H9 (cell line): Measurements from ENCODE around the gene SPIRE2. TPM values are rescaled to one million over a fixed set of nuclear protein-coding genes. Genes with fewer than 3 reads are reported as not detected.
A peak's percentile ranks its signal among the peaks of the same experiment; 100 is the strongest.

Experiments used
- DNase-seq: peaks from one replicate; pipeline ENCODE4 v3.0.0-alpha.2; 2017
- H2AFZ ChIP-seq: one replicate; pipeline ENCODE4 v1.6.1; 2013; ENCODE audit warnings: mild to moderate bottlenecking, low read length, control low read depth, moderate library complexity
- H2AK5ac ChIP-seq: 2 replicates; pipeline ENCODE4 v1.6.1; 2013; ENCODE audit warnings: low read length, control low read depth, mixed read lengths; ENCODE audit not compliant: insufficient read length
- H2BK120ac ChIP-seq: one replicate; pipeline ENCODE4 v1.6.1; 2013; ENCODE audit warnings: low read depth, mild to moderate bottlenecking, low read length, control low read depth, inconsistent platforms; ENCODE audit not compliant: poor library complexity, severe bottlenecking
- H2BK12ac ChIP-seq: 2 replicates; pipeline ENCODE4 v1.6.1; 2013; ENCODE audit warnings: low read length, control low read depth, mixed read lengths, low read depth; ENCODE audit not compliant: insufficient read length
- H2BK15ac ChIP-seq: 2 replicates; pipeline ENCODE4 v1.6.1; 2013; ENCODE audit warnings: low read depth, low read length, control low read depth
- H2BK20ac ChIP-seq: one replicate; pipeline ENCODE4 v1.6.1; 2013; ENCODE audit warnings: low read depth, mild to moderate bottlenecking, low read length, control low read depth, inconsistent platforms; ENCODE audit not compliant: poor library complexity, severe bottlenecking
- H2BK5ac ChIP-seq: 2 replicates; pipeline ENCODE4 v1.6.1; 2013; ENCODE audit warnings: low read length, control low read depth, mixed read lengths; ENCODE audit not compliant: insufficient read length
- H3K14ac ChIP-seq: 2 replicates; pipeline ENCODE4 v1.6.1; 2013; ENCODE audit warnings: low read length, control low read depth; ENCODE audit not compliant: insufficient read depth
- H3K18ac ChIP-seq: 2 replicates; pipeline ENCODE4 v1.6.1; 2013; ENCODE audit warnings: low read depth, mild to moderate bottlenecking, mixed read lengths, low read length, control low read depth; ENCODE audit not compliant: insufficient read length
- H3K23ac ChIP-seq: 2 replicates; pipeline ENCODE4 v1.6.1; 2013; ENCODE audit warnings: low read length, control low read depth, mixed read lengths, low read depth; ENCODE audit not compliant: insufficient read length
- H3K23me2 ChIP-seq: 2 replicates; pipeline ENCODE4 v1.6.1; 2013; ENCODE audit warnings: low read depth, mild to moderate bottlenecking, mixed read lengths, low read length, control low read depth; ENCODE audit not compliant: insufficient read length, poor library complexity, severe bottlenecking
- H3K27ac ChIP-seq: 2 replicates; pipeline ENCODE4 v1.5.1; 2013; ENCODE audit warnings: low read length, control low read depth, mixed read lengths, low read depth; ENCODE audit not compliant: insufficient read length
- H3K27me3 ChIP-seq: 2 replicates; pipeline ENCODE4 v1.6.1; 2013; ENCODE audit warnings: low read length, control low read depth, inconsistent platforms; ENCODE audit not compliant: insufficient read depth
- H3K4ac ChIP-seq: 2 replicates; pipeline ENCODE4 v1.6.1; 2013; ENCODE audit warnings: low read depth, mild to moderate bottlenecking, control low read depth, inconsistent platforms, low read length, moderate library complexity
- H3K4me1 ChIP-seq: 2 replicates; pipeline ENCODE4 v1.6.1; 2013; ENCODE audit warnings: low read length, control low read depth, inconsistent platforms; ENCODE audit not compliant: insufficient read depth
- H3K4me2 ChIP-seq: 2 replicates; pipeline ENCODE4 v1.6.1; 2013; ENCODE audit warnings: low read length, control low read depth, mixed read lengths; ENCODE audit not compliant: insufficient read length, insufficient read depth
- H3K56ac ChIP-seq: 2 replicates; pipeline ENCODE4 v1.6.1; 2013; ENCODE audit warnings: low read depth, mild to moderate bottlenecking, mixed read lengths, low read length, control low read depth; ENCODE audit not compliant: insufficient read length
- H3K79me1 ChIP-seq: 2 replicates; pipeline ENCODE4 v1.6.1; 2013; ENCODE audit warnings: low read depth, mild to moderate bottlenecking, moderate library complexity, low read length, control low read depth, inconsistent platforms; ENCODE audit not compliant: insufficient read depth, poor library complexity, severe bottlenecking
- H3K79me2 ChIP-seq: 2 replicates; pipeline ENCODE4 v1.6.1; 2013; ENCODE audit warnings: low read length, control low read depth, inconsistent platforms; ENCODE audit not compliant: insufficient read depth
- H3K9ac ChIP-seq: 2 replicates; pipeline ENCODE4 v1.6.1; 2013; ENCODE audit warnings: low read length, control low read depth, mixed read lengths; ENCODE audit not compliant: insufficient read length; ENCODE audit errors: extremely low read depth
- H3K9me3 ChIP-seq: one replicate; pipeline ENCODE4 v1.6.1; 2013; ENCODE audit warnings: low read depth, low read length, inconsistent platforms; ENCODE audit not compliant: control insufficient read depth
- H3T11ph ChIP-seq: one replicate; pipeline ENCODE4 v1.6.1; 2013; ENCODE audit warnings: mild to moderate bottlenecking, low read length, control low read depth, inconsistent platforms
- H4K20me1 ChIP-seq: one replicate; pipeline ENCODE4 v1.6.1; 2013; ENCODE audit not compliant: control insufficient read depth, insufficient read length, insufficient read depth
- H4K5ac ChIP-seq: 2 replicates; pipeline ENCODE4 v1.6.1; 2013; ENCODE audit warnings: low read depth, mild to moderate bottlenecking, mixed read lengths, low read length, control low read depth; ENCODE audit not compliant: insufficient read length
- H4K8ac ChIP-seq: replicated peaks from 2 replicates; pipeline ENCODE4 v1.6.1; 2013; ENCODE audit warnings: low read length, control low read depth, mixed read lengths, low read depth; ENCODE audit not compliant: insufficient read length
- H4K91ac ChIP-seq: 2 replicates; pipeline ENCODE4 v1.6.1; 2013; ENCODE audit warnings: low read depth, mild to moderate bottlenecking, moderate library complexity, mixed read lengths, low read length, control low read depth; ENCODE audit not compliant: insufficient read length
- H3K27ac Mint-ChIP-seq, 3 experiments: 2 replicates in 2 of 3; 3 replicates in 1 of 3; pipeline ENCODE4 v1.8.0; 2020 to 2021; ENCODE audit warnings: mixed read lengths in 3 of 3, mild to moderate bottlenecking in 1 of 3, moderate library complexity in 1 of 3
- H3K27me3 Mint-ChIP-seq: 2 replicates; pipeline ENCODE4 v1.8.0; 2021; ENCODE audit warnings: low read depth, mild to moderate bottlenecking, moderate library complexity, mixed read lengths
- H3K36me3 Mint-ChIP-seq, 3 experiments: 2 replicates in 2 of 3; 3 replicates in 1 of 3; pipeline ENCODE4 v1.8.0; 2020 to 2021; ENCODE audit warnings: low read depth in 3 of 3, mixed read lengths in 3 of 3; ENCODE audit not compliant: insufficient read depth in 1 of 3
- H3K4me1 Mint-ChIP-seq, 2 experiments: 2 replicates each; pipeline ENCODE4 v1.8.0; 2020; ENCODE audit warnings: mixed read lengths in 2 of 2
- H3K4me3 Mint-ChIP-seq, 2 experiments: 2 replicates in 1 of 2; 3 replicates in 1 of 2; pipeline ENCODE4 v1.8.0; 2020 to 2021; ENCODE audit warnings: mild to moderate bottlenecking in 2 of 2, mixed read lengths in 2 of 2, moderate library complexity in 1 of 2
- H3K9me3 Mint-ChIP-seq, 2 experiments: 2 replicates in 1 of 2; 3 replicates in 1 of 2; pipeline ENCODE4 v1.8.0; 2020; ENCODE audit warnings: mild to moderate bottlenecking in 2 of 2, mixed read lengths in 2 of 2, moderate library complexity in 1 of 2
- CTCF ChIP-seq: fragments of 200-600 bp; sonication (generic); conservative IDR thresholded peaks from 3 replicates; pipeline ENCODE4 v1.8.0; 2021; ENCODE audit warnings: antibody characterized with exemption, mild to moderate bottlenecking
- WGBS: extraction: QIAGEN DNeasy Blood & Tissue Kit; methylation state at CpG from one replicate; pipeline ENCODE4 v1.1.7; 2013; ENCODE audit warnings: missing lambda C conversion rate, low lambda C conversion rate, mixed read lengths; ENCODE audit not compliant: insufficient read length; ENCODE audit errors: extremely low coverage; 5-methylcytosine and 5-hydroxymethylcytosine counted together
- total RNA-seq: library from RNA; stranded (reverse); gene quantifications from 2 replicates; pipeline ENCODE4 v1.2.1, GENCODE V29; 2021

The SPIRE2 gene
- total RNA-seq, 1 experiment from 2014 or later, result 6.9 TPM

DNA sequence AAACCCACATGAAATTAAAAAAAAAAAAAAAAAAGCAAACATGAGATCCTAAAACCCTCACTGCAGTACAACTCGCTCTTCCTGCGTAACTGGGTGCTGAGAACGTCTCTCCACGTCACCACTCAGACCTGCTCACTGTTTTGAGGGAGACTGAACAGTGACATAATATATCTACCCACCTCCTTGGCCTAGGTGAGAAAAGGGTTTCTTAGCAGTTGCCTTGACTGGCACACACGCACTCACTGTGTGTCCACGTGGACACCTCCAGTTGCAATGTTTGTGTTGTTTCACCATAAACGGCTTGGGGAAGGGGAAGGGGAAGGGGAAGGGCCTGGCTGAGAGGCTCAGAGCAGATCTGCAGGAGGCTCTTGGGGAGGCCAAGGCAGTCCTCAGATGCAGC, 43.9 kb upstream of the SPIRE2 start:
- H3K4me1 ChIP-seq, result no peaks in the 10 kb centered on the region
- H3K4ac ChIP-seq, result no peak overlapping the region
- no peak overlapping the region for H3K18ac ChIP-seq
- no peaks in the 10 kb centered on the region for H3K9me3 ChIP-seq
- no peak overlapping the region for H2BK5ac ChIP-seq
- no peak overlapping the region for H2BK20ac ChIP-seq
- no peak overlapping the region for H2AK5ac ChIP-seq
- no peak overlapping the region for H3K27ac ChIP-seq
- peak overlapping the region in 2 of 3 experiments; percentile 53 to 98; a peak in 2 of 7 replicates for H3K27ac Mint-ChIP-seq
- no peak overlapping the region for H2BK120ac ChIP-seq
- no peak overlapping the region for H2BK12ac ChIP-seq
- H3K79me2 ChIP-seq, result no peaks in the 10 kb centered on the region
- H4K91ac ChIP-seq, result no peak overlapping the region
- H4K5ac ChIP-seq, result no peak overlapping the region
- no peak overlapping the region for H3K9ac ChIP-seq
- H3K4me3 Mint-ChIP-seq, result no peak overlapping the region
- H2BK15ac ChIP-seq, result no peak overlapping the region
- H4K20me1 ChIP-seq, result no peaks in the 10 kb centered on the region
- no peak overlapping the region for H3K23ac ChIP-seq
- no peaks in the 10 kb centered on the region for H3K27me3 Mint-ChIP-seq
- no peaks in the 10 kb centered on the region for H3K79me1 ChIP-seq
- no peak overlapping the region for H3K14ac ChIP-seq
- H3K9me3 Mint-ChIP-seq, result no peaks in the 10 kb centered on the region
- peaks cover 48 to 89% (median 77%) of the 10 kb centered on the region in 3 experiments for H3K36me3 Mint-ChIP-seq
- peaks cover 11 to 12% of the 10 kb centered on the region in 2 experiments; a peak in 3 of 4 replicates for H3K4me1 Mint-ChIP-seq
- no CpG with 5 or more reads among the region's 7 CpGs for whole genome bisulfite sequencing
- no peak overlapping the region for H3K56ac ChIP-seq
- no peak overlapping the region for H3K4me2 ChIP-seq
- H4K8ac ChIP-seq, result no peak overlapping the region
- no peak overlapping the region for H2AFZ ChIP-seq
- peaks cover 2% of the 10 kb centered on the region for H3K23me2 ChIP-seq
- H3T11ph ChIP-seq, result no peak overlapping the region
- no peak for TF ChIP-seq CTCF
- H3K27me3 ChIP-seq, result no peaks in the 10 kb centered on the region
- DNase-seq, result no peak
